Liver (tissue), 9 donors: ENCODE data around the gene NCOR1. TPM values are rescaled to one million over a fixed set of nuclear protein-coding genes. Genes with fewer than 3 reads are reported as not detected.

Experiments used
- DNase-seq: peaks from one replicate; pipeline ENCODE4 v3.0.0-alpha.2; 2017; ENCODE audit warnings: low spot score
- H3K27ac ChIP-seq, 2 donors: one replicate each; pipeline ENCODE4 v1.7.0; 2013; ENCODE audit warnings: inconsistent platforms in 2 of 2, low read length in 2 of 2, control low read depth in 1 of 2, low read depth in 1 of 2, mild to moderate bottlenecking in 1 of 2
- H3K27me3 ChIP-seq, 4 donors: one replicate each; pipeline versions ENCODE4 v1.6.1 to v1.7.0; 2013; ENCODE audit warnings: low read length in 3 of 4, inconsistent platforms in 1 of 4, mild to moderate bottlenecking in 1 of 4, moderate library complexity in 1 of 4; ENCODE audit not compliant: control insufficient read depth in 4 of 4, insufficient read depth in 4 of 4
- H3K36me3 ChIP-seq, 4 donors: one replicate each; pipeline versions ENCODE4 v1.6.1 to v1.7.0; 2013; ENCODE audit warnings: low read length in 3 of 4, mild to moderate bottlenecking in 3 of 4, low read depth in 1 of 4, moderate library complexity in 1 of 4; ENCODE audit not compliant: control insufficient read depth in 4 of 4, insufficient read depth in 3 of 4
- H3K4me1 ChIP-seq, 4 donors: one replicate each; pipeline versions ENCODE4 v1.6.1 to v1.7.0; 2013; ENCODE audit warnings: low read length in 3 of 4, mild to moderate bottlenecking in 3 of 4, moderate library complexity in 1 of 4; ENCODE audit not compliant: control insufficient read depth in 4 of 4, insufficient read depth in 4 of 4
- H3K4me3 ChIP-seq, 3 donors: one replicate each; pipeline versions ENCODE4 v1.6.1 to v1.7.0; 2013; ENCODE audit warnings: low read length in 3 of 3, control low read depth in 1 of 3, low read depth in 1 of 3, mild to moderate bottlenecking in 1 of 3
- H3K9ac ChIP-seq, 2 donors: one replicate each; pipeline ENCODE4 v1.7.0; 2013; ENCODE audit warnings: low read length in 2 of 2, mild to moderate bottlenecking in 2 of 2, moderate library complexity in 2 of 2, control low read depth in 1 of 2, low read depth in 1 of 2
- H3K9me3 ChIP-seq, 4 donors: one replicate each; pipeline versions ENCODE4 v1.6.1 to v1.7.0; 2013; ENCODE audit warnings: low read length in 3 of 4; ENCODE audit not compliant: control insufficient read depth in 4 of 4
- ATF3 ChIP-seq: IDR thresholded peaks from 2 replicates; pipeline ENCODE4 v1.6.1; 2016; ENCODE audit warnings: antibody characterized with exemption
- CTCF ChIP-seq: fragments of 150-350 bp; IDR thresholded peaks from 2 replicates; pipeline ENCODE4 v1.5.1; 2017; ENCODE audit warnings: improper control_type of control experiment, low read depth, low read length; ENCODE audit not compliant: missing input control
- EGR1 ChIP-seq, 2 donors: IDR thresholded peaks; 2 replicates each; pipeline ENCODE4 v1.6.1; 2016 to 2018; ENCODE audit warnings: antibody characterized with exemption in 2 of 2, low read depth in 2 of 2
- FOXA1 ChIP-seq: IDR thresholded peaks from 2 replicates; pipeline ENCODE4 v1.6.1; 2016; ENCODE audit warnings: antibody characterized with exemption
- FOXA2 ChIP-seq: IDR thresholded peaks from 2 replicates; pipeline ENCODE4 v1.6.1; 2016; ENCODE audit warnings: antibody characterized with exemption
- GABPA ChIP-seq, 2 donors: IDR thresholded peaks in 1 of 2; conservative IDR thresholded peaks in 1 of 2; 2 replicates each; pipeline ENCODE4 v1.6.1; 2016; ENCODE audit warnings: antibody characterized with exemption in 2 of 2, mild to moderate bottlenecking in 1 of 2, moderate library complexity in 1 of 2
- HNF4A ChIP-seq, 2 donors: conservative IDR thresholded peaks; 2 replicates each; pipeline ENCODE4 v1.6.1; 2016; ENCODE audit warnings: antibody characterized with exemption in 2 of 2, mild to moderate bottlenecking in 2 of 2
- HNF4G ChIP-seq: IDR thresholded peaks from 2 replicates; pipeline ENCODE4 v1.6.1; 2016; ENCODE audit warnings: antibody characterized with exemption
- JUND ChIP-seq, 2 donors: IDR thresholded peaks; 2 replicates each; pipeline ENCODE4 v1.6.1; 2016; ENCODE audit warnings: antibody characterized with exemption in 2 of 2
- MAX ChIP-seq: IDR thresholded peaks from 2 replicates; pipeline ENCODE4 v1.6.1; 2016; ENCODE audit warnings: antibody characterized with exemption
- NR2F2 ChIP-seq: IDR thresholded peaks from 2 replicates; pipeline ENCODE4 v1.6.1; 2016; ENCODE audit warnings: antibody characterized with exemption
- RAD21 ChIP-seq, 2 donors: IDR thresholded peaks; 2 replicates each; pipeline ENCODE4 v1.6.1; 2016; ENCODE audit warnings: antibody characterized with exemption in 2 of 2, mild to moderate bottlenecking in 2 of 2
- REST ChIP-seq: IDR thresholded peaks from 2 replicates; pipeline ENCODE4 v1.6.1; 2016; ENCODE audit warnings: antibody characterized with exemption, mild to moderate bottlenecking
- RXRA ChIP-seq, 2 donors: IDR thresholded peaks; 2 replicates each; pipeline ENCODE4 v1.6.1; 2017 to 2018; ENCODE audit warnings: antibody characterized with exemption in 2 of 2, mild to moderate bottlenecking in 1 of 2
- SP1 ChIP-seq: IDR thresholded peaks from 2 replicates; pipeline ENCODE4 v1.6.1; 2018; ENCODE audit warnings: antibody characterized with exemption, mild to moderate bottlenecking
- TAF1 ChIP-seq: conservative IDR thresholded peaks from 2 replicates; pipeline ENCODE4 v1.6.1; 2016; ENCODE audit warnings: antibody characterized with exemption, mild to moderate bottlenecking
- YY1 ChIP-seq: IDR thresholded peaks from 2 replicates; pipeline ENCODE4 v1.6.1; 2016; ENCODE audit warnings: antibody characterized with exemption, mild to moderate bottlenecking
- ZBTB33 ChIP-seq: IDR thresholded peaks from 2 replicates; pipeline ENCODE4 v1.6.1; 2016; ENCODE audit warnings: antibody characterized with exemption
- WGBS: extraction: QIAGEN DNeasy Blood & Tissue Kit; methylation state at CpG from one replicate; pipeline ENCODE4 v1.1.7; 2013; 5-methylcytosine and 5-hydroxymethylcytosine counted together
- polyA plus RNA-seq, 2 donors: library from polyadenylated mRNA; stranded (reverse) in 1 of 2; unstranded in 1 of 2; fragments of 200-250 nt in 1 of 2; fragments of >200 nt in 1 of 2; fragmentation: Nextera tagmentation in 1 of 2; extraction: Ambion mirVana in 1 of 2; gene quantifications; one replicate each; pipeline versions ENCODE4 v1.2.1 to v1.2.3, GENCODE V29; 2013 to 2015
- total RNA-seq, 2 donors: library from RNA; depleted of rRNA; stranded (reverse); fragments of >200 nt; gene quantifications; one replicate each; pipeline ENCODE4 v1.2.3, GENCODE V29; 2014
- donor health status: healthy.
- donor health status: healthy.
- donor health status: healthy.
- donor health status: healthy.
- donor health status: healthy.

NCOR1 gene
- total and polyA plus RNA-seq, 4 donors, result 23.6 to 94.8 (median 77.0) TPM

- TF ChIP-seq HNF4A (conservative IDR thresholded peaks at IDR 0.05), result no peak
- TF ChIP-seq RXRA (IDR thresholded peaks at IDR 0.05), result no peak
- no peak for TF ChIP-seq TAF1
- no peak for TF ChIP-seq EGR1 (IDR thresholded peaks at IDR 0.05; ENCODE audit: low read depth in 2 of 2)
- TF ChIP-seq FOXA2, result no peak
Observed at GRCh38 chr17:16191604-16192003, 23.7 kb downstream of the NCOR1 start (continued).

- TF ChIP-seq MAX (no peak), CTCF (no peak), JUND (IDR thresholded peaks at IDR 0.05) (no peak), SP1 (no peak), EGR1 (IDR thresholded peaks at IDR 0.05; ENCODE audit: low read depth in 2 of 2) (no peak), FOXA2 (no peak), RAD21 (IDR thresholded peaks at IDR 0.05) (no peak), NR2F2 (no peak), TAF1 (no peak), HNF4A (conservative IDR thresholded peaks at IDR 0.05) (no peak), YY1 (no peak), FOXA1 (no peak), RXRA (IDR thresholded peaks at IDR 0.05) (no peak), GABPA (IDR thresholded peaks at IDR 0.05 in 1 of 2, conservative IDR thresholded peaks at IDR 0.05 in 1 of 2) (no peak), ATF3 (no peak), HNF4G (no peak), REST (no peak), ZBTB33 (no peak)
- Histone ChIP-seq H3K36me3 (peaks cover 2 to 26% (median 17%) of the 10 kb centered on the region in 4 donors), H3K9ac (no peak overlapping the region), H3K27ac (no peak overlapping the region), H3K27me3 (no peaks in the 10 kb centered on the region), H3K4me3 (no peak overlapping the region), H3K4me1 (peaks cover 0 to 1% (median 0%) of the 10 kb centered on the region in 4 donors), H3K9me3 (no peaks in the 10 kb centered on the region)
- 93% methylated on average over 4 of the region's 4 CpGs for WGBS
- no peak for DNase-seq
Observed at GRCh38 chr17:16190703-16191360, 24.5 kb downstream of the NCOR1 start.
